Measurements from ENCODE around the gene FRYL.

FRYL gene

GRCh38 chr4:48718818-48719465, 61.1 kb downstream of the FRYL start:
- no peak for TF ChIP-seq REST (IDR thresholded peaks at IDR 0.05; ENCODE audit: low read depth)
- no peak for TF ChIP-seq NFIC (IDR thresholded peaks at IDR 0.05)
- no peak for TF ChIP-seq FOXM1 (IDR thresholded peaks at IDR 0.05; ENCODE audit: borderline replicate concordance, low read depth)
- TF ChIP-seq YY1 (IDR thresholded peaks at IDR 0.05; ENCODE audit: low read depth), result no peak
- TF ChIP-seq CEBPB (IDR thresholded peaks at IDR 0.05), result no peak

GRCh38 chr4:48710446-48711209, 69.5 kb downstream of the FRYL start:
- TF ChIP-seq USF1 (IDR thresholded peaks at IDR 0.05) (no peak), MAX (IDR thresholded peaks at IDR 0.05) (no peak)

- TF ChIP-seq RAD21 (IDR thresholded peaks at IDR 0.05; ENCODE audit: low read depth) (no peak), MAX (IDR thresholded peaks at IDR 0.05) (no peak), ZBTB7A (IDR thresholded peaks at IDR 0.05; ENCODE audit: low read depth) (no peak), FOXM1 (IDR thresholded peaks at IDR 0.05; ENCODE audit: borderline replicate concordance, low read depth) (no peak), CREB1 (IDR thresholded peaks at IDR 0.05; ENCODE audit: low read depth) (no peak), CEBPB (IDR thresholded peaks at IDR 0.05) (no peak), EP300 (IDR thresholded peaks at IDR 0.05; ENCODE audit: borderline replicate concordance) (no peak), TAF1 (IDR thresholded peaks at IDR 0.05; ENCODE audit: low read depth) (no peak), TEAD4 (IDR thresholded peaks at IDR 0.05) (no peak), REST (IDR thresholded peaks at IDR 0.05; ENCODE audit: low read depth) (no peak), YY1 (IDR thresholded peaks at IDR 0.05; ENCODE audit: low read depth) (no peak)
Measured at GRCh38 chr4:48709901-48710300, 70.2 kb downstream of the FRYL start.

- no peak for TF ChIP-seq TEAD4 (IDR thresholded peaks at IDR 0.05)
- TF ChIP-seq CEBPB (IDR thresholded peaks at IDR 0.05), result no peak
- TF ChIP-seq CREB1 (IDR thresholded peaks at IDR 0.05; ENCODE audit: low read depth), result no peak
Measured at GRCh38 chr4:48708610-48709009, 71.5 kb downstream of the FRYL start.

GRCh38 chr4:48706736-48707135, 73.3 kb downstream of the FRYL start:
- TF ChIP-seq ZBTB7A (IDR thresholded peaks at IDR 0.05; ENCODE audit: low read depth), result no peak
- TF ChIP-seq NFIC (IDR thresholded peaks at IDR 0.05), result peak; percentile 45

GRCh38 chr4:48705609-48706008, 74.5 kb downstream of the FRYL start:
- TF ChIP-seq ZBTB7A (IDR thresholded peaks at IDR 0.05; ENCODE audit: low read depth) (no peak), YY1 (IDR thresholded peaks at IDR 0.05; ENCODE audit: low read depth) (no peak), REST (IDR thresholded peaks at IDR 0.05; ENCODE audit: low read depth) (no peak), USF1 (IDR thresholded peaks at IDR 0.05) (no peak), CEBPB (IDR thresholded peaks at IDR 0.05) (no peak), TAF1 (IDR thresholded peaks at IDR 0.05; ENCODE audit: low read depth) (no peak), EGR1 (IDR thresholded peaks at IDR 0.05) (no peak), FOXM1 (IDR thresholded peaks at IDR 0.05; ENCODE audit: borderline replicate concordance, low read depth) (no peak), TCF12 (IDR thresholded peaks at IDR 0.05; ENCODE audit: low read depth) (no peak), MAX (IDR thresholded peaks at IDR 0.05) (no peak), TEAD4 (IDR thresholded peaks at IDR 0.05) (no peak), NFIC (IDR thresholded peaks at IDR 0.05) (no peak), RAD21 (IDR thresholded peaks at IDR 0.05; ENCODE audit: low read depth) (no peak), CREB1 (IDR thresholded peaks at IDR 0.05; ENCODE audit: low read depth) (no peak), EP300 (IDR thresholded peaks at IDR 0.05; ENCODE audit: borderline replicate concordance) (no peak)
